Measurements from ENCODE around the gene DPP10.

DPP10 gene

DNA sequence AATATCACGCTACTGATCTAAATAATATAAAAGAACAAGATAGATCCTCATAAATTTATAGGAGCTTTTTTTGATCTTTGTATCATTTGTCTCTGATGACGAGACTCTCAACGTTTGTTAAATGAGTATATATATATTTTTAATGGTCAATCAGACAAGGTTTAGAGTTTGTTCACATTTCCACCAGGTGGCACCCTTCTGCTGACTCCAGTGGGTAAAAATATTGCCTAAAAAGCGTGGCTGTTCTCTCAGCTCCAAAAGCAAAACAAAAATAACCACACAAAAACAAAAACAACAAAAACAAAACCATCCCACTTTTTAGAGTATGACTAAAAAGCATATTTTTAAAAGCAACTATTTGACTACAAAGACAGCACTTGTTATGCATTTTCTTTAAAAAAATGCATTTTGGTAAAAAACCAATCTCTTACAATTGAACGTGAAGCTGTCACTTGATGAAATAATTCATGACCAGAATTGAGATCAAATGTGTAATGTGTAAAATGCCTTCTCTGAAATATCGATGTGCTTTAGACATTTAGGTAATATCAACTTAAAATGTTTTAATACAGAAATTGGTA is 723.2 kb downstream of the DPP10 start:
- TF ChIP-seq, protein P1, sequence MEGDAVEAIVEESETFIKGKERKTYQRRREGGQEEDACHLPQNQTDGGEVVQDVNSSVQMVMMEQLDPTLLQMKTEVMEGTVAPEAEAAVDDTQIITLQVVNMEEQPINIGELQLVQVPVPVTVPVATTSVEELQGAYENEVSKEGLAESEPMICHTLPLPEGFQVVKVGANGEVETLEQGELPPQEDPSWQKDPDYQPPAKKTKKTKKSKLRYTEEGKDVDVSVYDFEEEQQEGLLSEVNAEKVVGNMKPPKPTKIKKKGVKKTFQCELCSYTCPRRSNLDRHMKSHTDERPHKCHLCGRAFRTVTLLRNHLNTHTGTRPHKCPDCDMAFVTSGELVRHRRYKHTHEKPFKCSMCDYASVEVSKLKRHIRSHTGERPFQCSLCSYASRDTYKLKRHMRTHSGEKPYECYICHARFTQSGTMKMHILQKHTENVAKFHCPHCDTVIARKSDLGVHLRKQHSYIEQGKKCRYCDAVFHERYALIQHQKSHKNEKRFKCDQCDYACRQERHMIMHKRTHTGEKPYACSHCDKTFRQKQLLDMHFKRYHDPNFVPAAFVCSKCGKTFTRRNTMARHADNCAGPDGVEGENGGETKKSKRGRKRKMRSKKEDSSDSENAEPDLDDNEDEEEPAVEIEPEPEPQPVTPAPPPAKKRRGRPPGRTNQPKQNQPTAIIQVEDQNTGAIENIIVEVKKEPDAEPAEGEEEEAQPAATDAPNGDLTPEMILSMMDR (IDR thresholded peaks at IDR 0.05; ENCODE audit: low read length, missing control alignments) = peak; percentile 57
- DNase-seq (ENCODE audit: low read depth) = peak; percentile 53
- no peak overlapping the region for H3K4me3 ChIP-seq (replicated peaks; ENCODE audit: low read depth, low read length)

DNA sequence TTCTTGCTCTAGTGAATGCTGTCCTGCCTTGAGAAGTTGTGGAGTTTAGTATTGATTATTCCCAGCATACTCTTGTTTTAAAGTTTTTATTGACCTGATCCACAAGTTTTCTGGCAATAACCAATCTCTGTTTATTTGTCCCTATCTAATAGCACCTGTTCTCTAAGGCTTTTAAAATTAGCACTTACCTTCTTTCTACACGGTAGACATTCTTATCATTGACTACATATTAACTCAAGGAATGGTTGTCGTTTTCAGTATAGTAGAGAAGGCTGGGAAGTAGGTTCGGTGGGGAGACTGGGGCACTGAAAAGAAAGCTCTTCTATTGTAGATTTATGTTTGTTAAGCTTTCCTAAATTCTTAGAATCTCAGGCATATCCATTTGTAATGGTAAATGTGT is 726.0 kb downstream of the DPP10 start:
- DNase-seq (ENCODE audit: low read depth) = no peak
- H3K4me3 ChIP-seq (replicated peaks; ENCODE audit: low read depth, low read length) = no peak overlapping the region
- TF ChIP-seq, protein P1 (IDR thresholded peaks at IDR 0.05; ENCODE audit: low read length, missing control alignments) = no peak

DNA sequence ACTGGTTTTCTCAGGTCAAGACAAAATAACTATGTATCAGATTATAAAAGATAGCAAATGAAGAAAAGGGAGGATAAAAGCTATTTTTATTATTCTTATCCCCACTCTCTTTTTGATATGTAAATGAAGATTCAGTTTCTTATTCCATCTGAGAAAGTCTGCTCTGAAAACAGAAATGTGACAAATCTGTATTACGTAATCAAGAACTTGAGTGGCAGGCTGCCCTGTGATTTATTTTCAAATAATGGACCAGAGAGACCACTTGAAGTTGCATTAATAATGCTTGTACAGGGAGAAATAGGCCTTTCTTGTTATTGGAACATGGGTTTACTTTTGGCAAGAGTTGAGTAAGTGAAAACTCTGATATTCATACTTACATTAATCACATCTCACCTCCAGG is 727.4 kb downstream of the DPP10 start:
- no peak for DNase-seq (ENCODE audit: low read depth)
- TF ChIP-seq, protein P1 (IDR thresholded peaks at IDR 0.05; ENCODE audit: low read length, missing control alignments) = no peak
- no peak overlapping the region for H3K4me3 ChIP-seq (replicated peaks; ENCODE audit: low read depth, low read length)

DNA sequence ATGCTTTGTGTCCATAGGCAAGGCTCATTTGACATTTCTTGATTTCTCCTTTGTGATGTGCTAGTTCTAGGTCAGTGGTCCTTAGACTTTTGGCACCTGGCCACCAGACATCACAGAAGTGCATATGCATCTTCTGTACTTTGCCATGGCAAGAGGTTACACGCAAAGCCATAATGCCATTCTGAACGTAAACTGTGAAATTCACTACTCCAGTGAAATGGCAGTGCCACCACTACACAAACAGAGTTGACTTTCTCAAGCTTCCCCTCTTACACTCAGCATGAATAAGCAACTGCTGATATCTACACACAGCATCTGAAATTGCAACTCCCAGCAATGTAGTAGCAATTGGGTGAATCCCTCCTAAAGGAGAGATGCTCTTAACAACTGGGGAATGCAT is 729.3 kb downstream of the DPP10 start:
- no peak overlapping the region for H3K4me3 ChIP-seq (replicated peaks; ENCODE audit: low read depth, low read length)
- TF ChIP-seq, protein P1 (IDR thresholded peaks at IDR 0.05; ENCODE audit: low read length, missing control alignments) = no peak
- DNase-seq (ENCODE audit: low read depth) = no peak

DNA sequence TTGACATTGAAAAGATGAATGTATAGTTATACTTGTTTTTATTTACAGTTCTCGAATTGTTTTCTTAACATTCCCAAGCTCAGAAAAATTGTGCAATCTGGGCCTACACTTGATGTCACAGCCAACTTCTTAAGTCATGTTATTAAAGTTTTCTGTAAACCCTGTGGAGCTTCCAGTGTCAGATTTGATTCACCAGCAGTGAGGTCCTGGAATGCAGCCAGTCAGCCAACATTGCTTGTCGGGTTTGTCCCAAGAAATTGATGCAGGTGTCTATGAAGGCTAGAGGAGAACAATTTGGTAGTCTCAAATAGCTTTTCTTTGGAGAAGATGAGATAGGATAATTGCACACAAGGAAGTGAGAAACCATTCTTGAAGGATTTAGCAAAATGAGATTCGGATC is 732.2 kb downstream of the DPP10 start:
- no peak overlapping the region for H3K4me3 ChIP-seq (replicated peaks; ENCODE audit: low read depth, low read length)
- no peak for DNase-seq (ENCODE audit: low read depth)
- TF ChIP-seq, protein P1 (IDR thresholded peaks at IDR 0.05; ENCODE audit: low read length, missing control alignments) = no peak

DNA sequence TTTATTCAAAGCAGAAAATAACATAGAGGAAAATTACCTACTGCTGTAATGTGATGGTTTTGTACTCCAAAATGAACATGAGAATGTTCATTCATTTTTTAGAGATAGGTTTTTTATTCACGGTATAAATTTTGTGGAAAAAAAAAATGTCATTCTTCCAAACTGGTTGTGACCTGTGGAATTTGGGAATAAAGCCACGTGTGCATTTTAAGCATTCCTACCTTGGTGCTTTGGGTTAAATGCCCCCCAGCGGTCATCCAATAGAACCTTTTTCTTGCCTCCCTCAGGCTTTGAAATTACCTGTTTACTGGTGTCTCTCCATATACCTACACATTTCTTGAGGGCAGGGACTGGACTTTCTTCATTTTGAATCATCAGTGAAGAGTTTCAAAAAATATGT is 740.7 kb downstream of the DPP10 start:
- no peak overlapping the region for H3K4me3 ChIP-seq (replicated peaks; ENCODE audit: low read depth, low read length)
- no peak for DNase-seq (ENCODE audit: low read depth)
- TF ChIP-seq, protein P1 (IDR thresholded peaks at IDR 0.05; ENCODE audit: low read length, missing control alignments) = no peak

DNA sequence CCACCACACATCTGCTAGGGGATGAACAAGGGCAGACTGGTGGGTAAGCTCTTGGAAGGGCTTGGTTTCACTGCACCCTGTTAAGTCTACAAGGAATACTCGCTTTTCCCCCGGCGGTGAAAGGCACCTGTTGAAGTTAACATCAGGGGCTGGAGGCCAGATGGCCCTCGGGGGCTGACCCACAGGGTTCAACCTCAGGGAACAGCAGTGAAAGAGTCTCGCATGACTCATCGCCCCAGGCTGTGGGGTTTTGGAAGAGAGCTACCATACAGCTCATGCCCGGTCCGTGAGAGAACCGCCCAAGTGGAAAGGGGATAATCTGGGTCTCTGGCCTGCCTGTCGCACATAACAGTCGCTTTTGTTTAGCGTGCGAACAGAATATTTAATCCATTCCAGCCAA is 748.0 kb downstream of the DPP10 start:
- DNase-seq (ENCODE audit: low read depth) = no peak
- H3K4me3 ChIP-seq (replicated peaks; ENCODE audit: low read depth, low read length) = no peak overlapping the region
- TF ChIP-seq, protein P1 (IDR thresholded peaks at IDR 0.05; ENCODE audit: low read length, missing control alignments) = no peak
